NCI-H2227 treated with DMSO at 0.1 percent for 48 hours (cell line): ENCODE results near the gene BTC.
"Not testable (repeated sequence)": the region's sequence is repeated elsewhere in the genome, so short reads cannot be mapped to it uniquely, and the experiment has no call there.

Experiments
- DNase-seq: peaks from one replicate; lab custom pipeline; 2025; lab: John Stamatoyannopoulos, UW

BTC gene

GRCh38 chr4:74794382-74795010 lies at the start of gene BTC:
BTC (minus strand) TSS chr4:74794523; CDS start chr4:74794325, 198 bp downstream.
- no peak for DNase-seq

DNA sequence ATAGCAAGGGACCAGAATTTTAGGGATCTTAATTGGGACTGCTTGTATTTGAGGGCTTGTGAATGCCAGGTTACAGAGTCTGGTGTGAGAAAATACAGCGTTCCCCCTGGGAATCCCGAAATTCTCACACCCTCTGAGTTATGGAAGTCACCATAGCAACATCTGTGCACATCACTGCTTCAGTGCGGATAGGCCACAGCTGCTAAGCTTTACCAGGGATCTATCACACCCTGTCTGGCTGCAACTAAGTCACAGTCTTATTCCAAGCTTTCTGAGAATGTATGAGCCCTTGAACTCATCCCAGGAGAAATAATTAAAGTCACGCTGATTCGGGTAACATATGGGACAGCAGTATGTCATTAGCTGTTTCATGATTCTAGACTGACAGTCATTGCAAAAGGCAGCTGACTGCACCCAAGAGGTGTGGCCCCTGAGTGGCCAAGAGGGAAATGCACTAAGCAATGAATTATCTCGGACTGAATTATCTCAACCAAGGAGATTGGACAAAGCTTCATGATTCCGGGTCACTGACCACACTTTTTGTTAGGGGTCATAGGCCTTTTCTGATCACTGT lies 46.7 kb upstream of the BTC start:
- DNase-seq, result no peak

DNA sequence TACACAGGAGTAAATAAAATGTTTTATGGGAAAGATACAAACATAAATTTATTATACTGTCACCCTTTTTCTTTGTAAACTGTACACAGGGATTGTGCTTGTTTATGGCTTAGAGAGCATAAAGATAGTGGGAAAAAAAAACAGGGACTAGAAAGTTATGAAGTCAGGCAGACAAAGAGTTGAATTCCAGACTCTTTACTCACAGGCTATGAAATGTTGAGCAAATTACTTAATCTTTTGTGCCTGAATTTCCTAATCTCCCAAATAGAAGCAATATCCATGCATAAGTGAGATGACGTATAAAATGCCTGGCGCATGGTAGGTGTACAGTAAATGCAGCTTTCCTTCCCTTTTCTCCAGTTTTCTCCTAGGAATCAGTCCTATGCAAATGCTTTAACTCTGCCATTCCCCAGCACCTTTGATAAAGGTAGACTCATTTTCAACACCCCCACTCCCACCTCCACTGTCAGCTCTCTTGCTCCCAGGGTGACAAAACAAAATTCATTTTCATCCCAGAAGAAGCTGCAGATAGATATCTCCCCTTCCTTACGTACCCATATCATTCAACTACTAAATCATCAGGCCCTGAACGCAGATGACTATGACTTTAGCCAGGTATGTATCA lies 44.5 kb upstream of the BTC start:
- no peak for DNase-seq

- DNase-seq, result no peak
Measured at GRCh38 chr4:74830928-74831327, 36.6 kb upstream of the BTC start.

DNA sequence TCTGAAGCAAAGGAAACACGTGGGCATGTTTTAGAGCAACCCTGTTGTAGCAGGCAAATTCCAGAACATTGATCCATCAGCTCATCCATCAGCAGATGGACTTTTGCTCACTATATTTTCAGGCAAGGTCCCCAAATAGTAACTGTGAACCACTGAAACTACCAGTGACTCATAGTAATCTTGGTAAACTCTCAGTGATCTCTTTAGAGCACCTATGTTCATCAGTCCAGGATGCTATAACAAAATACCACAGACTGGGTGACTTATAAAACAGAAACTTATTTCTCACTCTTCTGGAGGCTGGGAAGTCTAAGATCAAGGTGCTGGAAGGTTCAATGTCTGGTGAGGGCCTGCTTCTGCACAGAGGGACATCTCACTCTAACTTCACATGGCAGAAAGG lies 28.9 kb upstream of the BTC start:
- no peak for DNase-seq

DNA sequence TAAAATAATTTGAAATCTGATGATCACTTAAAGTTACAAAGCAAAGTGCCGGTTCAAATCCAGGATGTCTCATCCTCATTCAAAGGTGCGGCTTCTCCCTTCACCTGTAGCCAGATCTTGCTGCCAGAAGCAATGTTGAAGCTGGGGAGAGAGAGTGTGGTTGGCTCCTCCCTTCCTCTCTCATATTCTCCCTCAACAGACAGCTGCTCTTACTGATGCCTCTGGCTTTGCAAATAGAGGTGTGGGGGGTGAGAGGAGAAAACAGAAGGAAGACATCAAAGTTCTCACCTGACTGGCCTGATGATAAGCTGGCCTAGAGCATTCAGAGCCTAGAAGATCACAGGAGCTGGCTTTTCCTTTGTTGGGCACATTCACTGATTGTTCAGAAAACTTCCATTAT lies 28.3 kb upstream of the BTC start:
- no peak for DNase-seq

GRCh38 chr4:74821541-74821940 lies 27.2 kb upstream of the BTC start:
- DNase-seq, result no peak

GRCh38 chr4:74814052-74814451 lies 19.7 kb upstream of the BTC start:
- DNase-seq, result no peak

- DNase-seq, result not testable (repeated sequence)
Measured at GRCh38 chr4:74812056-74812455, 17.7 kb upstream of the BTC start.

- DNase-seq, result no peak
Measured at GRCh38 chr4:74805601-74806000, 11.3 kb upstream of the BTC start.

- DNase-seq, result no peak
Measured at GRCh38 chr4:74800310-74800709, 6.0 kb upstream of the BTC start.

DNA sequence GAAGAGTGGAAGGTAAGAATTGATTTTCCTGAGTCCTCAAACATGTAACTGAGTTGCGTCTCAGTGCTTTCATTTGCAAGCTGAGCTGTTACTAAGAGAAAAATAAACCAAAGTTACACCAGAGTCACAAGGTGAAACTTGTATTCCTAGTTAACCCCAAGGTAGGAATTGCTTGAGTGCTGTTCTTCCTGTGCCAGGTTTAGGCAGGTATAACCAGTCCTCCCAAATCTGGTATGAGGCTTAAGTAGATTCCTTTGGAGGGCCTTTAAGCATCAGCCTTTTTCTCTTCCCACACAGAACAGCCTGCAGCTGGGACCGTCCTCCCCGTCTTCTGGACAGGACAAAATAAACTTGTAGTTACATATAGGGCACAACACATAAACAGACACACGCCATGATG lies 2.3 kb upstream of the BTC start:
- DNase-seq, result no peak

GRCh38 chr4:74793757-74794381 lies 454 bp downstream of the BTC start:
- no peak for DNase-seq

- DNase-seq, result no peak
Measured at GRCh38 chr4:74790652-74791051, 3.7 kb downstream of the BTC start.

- no peak for DNase-seq
Measured at GRCh38 chr4:74789518-74789917, 4.8 kb downstream of the BTC start.

DNA sequence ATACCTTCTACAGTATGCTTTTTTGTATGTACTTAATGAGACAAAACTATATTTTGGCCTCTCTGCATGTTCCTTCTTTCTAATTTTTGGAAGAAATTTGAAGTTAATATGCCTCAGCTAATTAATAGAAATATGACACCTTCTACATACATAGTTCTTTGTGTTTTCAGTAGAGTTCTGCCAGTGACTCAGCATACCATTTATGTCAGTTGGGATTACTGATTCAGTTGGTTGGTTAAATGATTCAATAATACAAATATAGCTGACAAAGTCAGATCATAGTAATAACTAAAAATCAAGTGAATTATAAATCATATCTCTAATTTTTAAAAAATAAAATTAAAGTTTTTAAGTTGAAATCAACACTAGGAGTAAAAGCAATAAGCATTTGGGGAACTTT lies 16.8 kb downstream of the BTC start:
- no peak for DNase-seq

DNA sequence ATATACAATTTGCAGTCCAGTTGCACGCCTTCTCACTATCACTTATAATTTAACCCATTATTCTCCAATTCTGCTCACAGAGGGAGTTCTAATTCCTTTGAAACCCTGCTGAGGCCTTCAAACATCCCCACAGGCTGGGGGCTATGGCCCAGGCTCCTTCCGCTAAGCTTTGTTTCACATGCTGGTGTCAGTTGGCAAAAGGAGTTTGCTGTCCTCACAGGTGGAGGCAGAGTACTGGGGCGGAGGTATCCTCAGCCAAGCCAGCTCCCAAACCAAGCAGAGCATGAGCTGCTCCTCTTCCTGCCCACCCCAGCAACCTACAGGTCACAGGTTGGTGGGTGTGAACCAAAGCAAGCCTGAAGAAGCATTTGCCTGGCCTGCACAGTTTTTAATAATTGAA lies 21.5 kb downstream of the BTC start:
- no peak for DNase-seq

- no peak for DNase-seq
Measured at GRCh38 chr4:74772106-74772505, 22.2 kb downstream of the BTC start.

- DNase-seq, result no peak
Measured at GRCh38 chr4:74770226-74770910, 24.0 kb downstream of the BTC start.

- DNase-seq, result no peak
Measured at GRCh38 chr4:74768857-74769525, 25.3 kb downstream of the BTC start.

GRCh38 chr4:74764119-74764518 lies 30.2 kb downstream of the BTC start:
- DNase-seq, result no peak

- DNase-seq, result no peak
Measured at GRCh38 chr4:74758551-74759145, 35.7 kb downstream of the BTC start.
